Stomach (tissue), 4 donors: ENCODE measurements around the gene EIF5.

ENCODE experiments used
- EP300 ChIP-seq: sonication (generic); formaldehyde crosslinking; IDR thresholded peaks from one replicate; pipeline ENCODE4 v1.6.1; 2017; ENCODE audit warnings: antibody characterized with exemption
- POLR2A ChIP-seq, 4 donors: fragments of 450-650 bp; IDR thresholded peaks; one replicate each; pipeline ENCODE4 v1.6.1; 2016; ENCODE audit warnings: antibody characterized with exemption in 4 of 4, control low read depth in 2 of 4, mild to moderate bottlenecking in 1 of 4, moderate library complexity in 1 of 4
- POLR2AphosphoS5 ChIP-seq, 3 donors: sonication (generic); formaldehyde crosslinking; IDR thresholded peaks; one replicate each; pipeline ENCODE4 v1.6.1; 2016; ENCODE audit warnings: antibody characterized with exemption in 3 of 3
- TF ChIP-seq, protein P1 (sequence below), 7 experiments: fragments of 450-650 bp in 4 of 7; fragments of 200-600 bp in 3 of 7; sonication (generic) in 3 of 7; IDR thresholded peaks; one replicate each; pipeline ENCODE4 v1.5.1; 2016 to 2019; ENCODE audit warnings: antibody characterized with exemption in 7 of 7, control low read depth in 2 of 7, mild to moderate bottlenecking in 1 of 7

DNA sequence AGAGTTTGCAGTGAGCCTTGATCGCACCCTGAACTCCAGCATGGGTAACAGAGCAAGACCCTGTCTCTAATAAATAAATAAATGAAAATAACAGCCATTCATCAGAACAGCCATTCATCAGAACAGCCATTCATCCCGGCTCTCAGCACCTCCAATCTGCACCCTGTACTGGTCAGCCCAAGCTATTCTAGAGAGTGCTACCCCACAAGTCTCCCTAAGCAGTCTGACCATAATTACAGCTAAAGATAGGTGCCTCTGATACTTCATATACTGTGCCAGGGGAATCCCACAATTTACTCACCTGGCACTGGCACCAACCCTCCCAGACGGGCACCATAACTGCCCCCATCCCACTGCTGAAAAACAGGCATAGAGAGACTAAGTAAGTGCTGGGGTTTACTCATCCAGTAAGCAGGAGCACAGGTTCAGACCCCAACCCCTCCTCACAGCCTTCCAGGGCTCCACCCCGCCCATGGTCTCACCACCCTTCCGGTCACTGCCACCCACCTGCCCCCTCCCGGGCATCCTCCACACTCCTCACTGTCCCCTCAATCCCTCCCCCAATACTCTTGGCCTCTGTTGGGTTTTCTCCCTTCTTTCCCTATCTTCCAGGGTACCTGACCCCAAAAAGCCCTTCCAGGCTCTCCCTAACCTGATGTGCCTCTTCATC is 15.2 kb upstream of the EIF5 start:
- TF ChIP-seq, protein P1, sequence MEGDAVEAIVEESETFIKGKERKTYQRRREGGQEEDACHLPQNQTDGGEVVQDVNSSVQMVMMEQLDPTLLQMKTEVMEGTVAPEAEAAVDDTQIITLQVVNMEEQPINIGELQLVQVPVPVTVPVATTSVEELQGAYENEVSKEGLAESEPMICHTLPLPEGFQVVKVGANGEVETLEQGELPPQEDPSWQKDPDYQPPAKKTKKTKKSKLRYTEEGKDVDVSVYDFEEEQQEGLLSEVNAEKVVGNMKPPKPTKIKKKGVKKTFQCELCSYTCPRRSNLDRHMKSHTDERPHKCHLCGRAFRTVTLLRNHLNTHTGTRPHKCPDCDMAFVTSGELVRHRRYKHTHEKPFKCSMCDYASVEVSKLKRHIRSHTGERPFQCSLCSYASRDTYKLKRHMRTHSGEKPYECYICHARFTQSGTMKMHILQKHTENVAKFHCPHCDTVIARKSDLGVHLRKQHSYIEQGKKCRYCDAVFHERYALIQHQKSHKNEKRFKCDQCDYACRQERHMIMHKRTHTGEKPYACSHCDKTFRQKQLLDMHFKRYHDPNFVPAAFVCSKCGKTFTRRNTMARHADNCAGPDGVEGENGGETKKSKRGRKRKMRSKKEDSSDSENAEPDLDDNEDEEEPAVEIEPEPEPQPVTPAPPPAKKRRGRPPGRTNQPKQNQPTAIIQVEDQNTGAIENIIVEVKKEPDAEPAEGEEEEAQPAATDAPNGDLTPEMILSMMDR (IDR thresholded peaks at IDR 0.05) = no peak
- no peak for TF ChIP-seq EP300
- TF ChIP-seq POLR2A (IDR thresholded peaks at IDR 0.05) = no peak
- no peak for TF ChIP-seq POLR2AphosphoS5 (IDR thresholded peaks at IDR 0.05)
